PFSK-1 (cell line): ENCODE results near the gene TAF15.

ENCODE experiments used
- REST ChIP-seq, 2 experiments: IDR thresholded peaks; 2 replicates each; pipeline versions ENCODE4 v1.6.1 to v1.8.0; 2011 to 2012; ENCODE audit warnings: low read depth in 2 of 2, low read length in 2 of 2, control low read depth in 1 of 2, inconsistent platforms in 1 of 2, mild to moderate bottlenecking in 1 of 2, moderate library complexity in 1 of 2; ENCODE audit not compliant: insufficient read depth in 1 of 2
- TAF1 ChIP-seq: IDR thresholded peaks from 2 replicates; pipeline ENCODE4 v1.6.1; 2012; ENCODE audit warnings: low read length, control low read depth, borderline replicate concordance; ENCODE audit not compliant: insufficient read depth

GRCh38 chr17:35788477-35789368, 20.6 kb upstream of the TAF15 start:
- TF ChIP-seq REST (IDR thresholded peaks at IDR 0.05; ENCODE audit: insufficient read depth in 1 of 2, low read depth in 2 of 2, low read length in 2 of 2), result no peak
- TF ChIP-seq TAF1, result no peak
